ENCODE results near the gene CACNB2.

GRCh38 chr10:18583575-18584270 lies 443.5 kb downstream of the CACNB2 start:
- TF ChIP-seq CTCF (IDR thresholded peaks at IDR 0.05), result no peak
- no peak for TF ChIP-seq REST (IDR thresholded peaks at IDR 0.05; ENCODE audit: insufficient read depth in 1 of 2, low read depth in 2 of 2, low read length in 1 of 2)

All from Panc1 (cell line).